GM23338 (cell line): ENCODE data around the gene BOD1L2. TPM values are rescaled to one million over a fixed set of nuclear protein-coding genes. Genes with fewer than 3 reads are reported as not detected.
A peak's percentile ranks its signal among the peaks of the same experiment; 100 is the strongest.

ENCODE experiments used
- ATAC-seq: fragments of 200-7000 bp; cut with Tn5 transposase; 3 replicates; pipeline ENCODE4 v1.9.1; 2020
- DNase-seq: peaks from one replicate; pipeline ENCODE4 v3.0.0-alpha.2; 2015; ENCODE audit warnings: low spot score
- H2AFZ ChIP-seq: fragments of 200-600 bp; sonication (generic); 2 replicates; pipeline ENCODE4 v1.8.0; 2016; ENCODE audit warnings: antibody characterized with exemption, mild to moderate bottlenecking, moderate library complexity
- H3F3A ChIP-seq: fragments of 200-600 bp; sonication (generic); replicated peaks from 2 replicates; pipeline ENCODE4 v1.8.0; 2017; ENCODE audit warnings: antibody characterized with exemption, mixed run types, low read depth
- H3K27ac ChIP-seq: fragments of 200-600 bp; sonication (generic); 2 replicates; pipeline ENCODE4 v1.6.1; 2016; ENCODE audit warnings: low read depth
- H3K27me3 ChIP-seq: fragments of 200-600 bp; sonication (generic); 2 replicates; pipeline ENCODE4 v1.8.0; 2016; ENCODE audit warnings: mild to moderate bottlenecking, mixed run types, moderate library complexity; ENCODE audit not compliant: insufficient read depth
- H3K36me3 ChIP-seq: fragments of 200-600 bp; sonication (generic); 2 replicates; pipeline ENCODE4 v1.8.0; 2016; ENCODE audit warnings: mild to moderate bottlenecking; ENCODE audit not compliant: insufficient read depth
- H3K4me1 ChIP-seq: fragments of 200-600 bp; sonication (generic); 2 replicates; pipeline ENCODE4 v1.8.0; 2016; ENCODE audit warnings: mild to moderate bottlenecking, moderate library complexity; ENCODE audit not compliant: insufficient read depth
- H3K4me2 ChIP-seq: fragments of 200-600 bp; sonication (generic); 2 replicates; pipeline ENCODE4 v1.7.1; 2017; ENCODE audit warnings: mixed run types
- H3K4me3 ChIP-seq: fragments of 200-600 bp; sonication (generic); 2 replicates; pipeline ENCODE4 v1.6.1; 2016; ENCODE audit warnings: mixed run types
- H3K79me2 ChIP-seq: fragments of 200-600 bp; sonication (generic); replicated peaks from 2 replicates; pipeline ENCODE4 v1.8.0; 2017; ENCODE audit warnings: mild to moderate bottlenecking; ENCODE audit not compliant: insufficient read depth
- H3K9me2 ChIP-seq: fragments of 200-600 bp; sonication (generic); 2 replicates; pipeline ENCODE4 v1.8.0; 2017; ENCODE audit not compliant: insufficient read depth
- H4K20me1 ChIP-seq: fragments of 200-600 bp; sonication (generic); replicated peaks from 2 replicates; pipeline ENCODE4 v1.8.0; 2017; ENCODE audit warnings: mild to moderate bottlenecking; ENCODE audit not compliant: insufficient read depth
- H3K27ac Mint-ChIP-seq: 2 replicates; pipeline ENCODE4 v1.8.0; 2020; ENCODE audit warnings: inconsistent platforms, mild to moderate bottlenecking, moderate library complexity, mixed read lengths
- H3K27me3 Mint-ChIP-seq: 3 replicates; pipeline ENCODE4 v1.8.0; 2022; ENCODE audit warnings: low read depth, mild to moderate bottlenecking, moderate library complexity, mixed read lengths, inconsistent platforms; ENCODE audit not compliant: insufficient read depth, poor library complexity
- H3K36me3 Mint-ChIP-seq: 3 replicates; pipeline ENCODE4 v1.8.0; 2021; ENCODE audit warnings: low read depth, mild to moderate bottlenecking, inconsistent platforms, moderate library complexity, mixed read lengths
- H3K4me1 Mint-ChIP-seq: 3 replicates; pipeline ENCODE4 v1.8.0; 2020; ENCODE audit warnings: mild to moderate bottlenecking, inconsistent platforms, mixed read lengths
- H3K4me3 Mint-ChIP-seq: 3 replicates; pipeline ENCODE4 v1.8.0; 2021; ENCODE audit warnings: moderate library complexity, mild to moderate bottlenecking, inconsistent platforms, mixed read lengths
- H3K9me3 Mint-ChIP-seq: 3 replicates; pipeline ENCODE4 v1.8.0; 2020; ENCODE audit warnings: moderate library complexity, mild to moderate bottlenecking, inconsistent platforms, mixed read lengths
- POLR2AphosphoS5 ChIP-seq: IDR thresholded peaks from 2 replicates; pipeline ENCODE4 v1.6.1; 2016; ENCODE audit warnings: antibody characterized with exemption, low read depth
- ZNF114 ChIP-seq: fragments of 250-450 bp; sonication (Bioruptor Pico); IDR thresholded peaks from 2 replicates; pipeline ENCODE4 v1.5.0; 2020; ENCODE audit warnings: mild to moderate bottlenecking, moderate library complexity
- ZNF331 ChIP-seq: fragments of 250-450 bp; sonication (Bioruptor Pico); IDR thresholded peaks from 2 replicates; pipeline ENCODE4 v1.5.0; 2020; ENCODE audit warnings: low read depth, mild to moderate bottlenecking, moderate library complexity
- ZNF462 ChIP-seq: fragments of 250-450 bp; sonication (Bioruptor Pico); IDR thresholded peaks from 2 replicates; pipeline ENCODE4 v1.5.0; 2020; ENCODE audit warnings: mild to moderate bottlenecking, moderate library complexity
- polyA plus RNA-seq: library from polyadenylated mRNA; unstranded; fragments of >200 nt; fragmentation: Nextera tagmentation; extraction: Ambion mirVana; gene quantifications from 2 replicates; pipeline ENCODE4 v1.2.1, GENCODE V29; 2016
- total RNA-seq: library from RNA; depleted of rRNA; stranded (reverse); fragments of >200 nt; shearing (Covaris generic); gene quantifications from 2 replicates; pipeline ENCODE4 v1.2.3, GENCODE V29; 2014

The BOD1L2 gene
- total and polyA plus RNA-seq, 2 experiments from 2014 or later = 0.11 TPM; not detected in 1

- Mint-ChIP-seq H3K36me3 (no peaks in the 10 kb centered on the region), H3K27me3 (peaks cover 2% of the 10 kb centered on the region), H3K9me3 (peaks cover 2% of the 10 kb centered on the region; the same call in 2 of the 3 replicates), H3K4me3 (no peak overlapping the region), H3K4me1 (peaks cover 2% of the 10 kb centered on the region; the same call in 1 of the 3 replicates), H3K27ac (no peak overlapping the region)
- Histone ChIP-seq H3K27me3 (no peaks in the 10 kb centered on the region), H2AFZ (peak overlapping the region; percentile 28; the same call in 1 of the 2 replicates), H4K20me1 (no peaks in the 10 kb centered on the region), H3K9me2 (peaks cover 15% of the 10 kb centered on the region), H3K27ac (no peak overlapping the region), H3K4me1 (no peaks in the 10 kb centered on the region), H3K79me2 (no peaks in the 10 kb centered on the region), H3K4me2 (no peak overlapping the region), H3K4me3 (no peak overlapping the region), H3K36me3 (no peaks in the 10 kb centered on the region), H3F3A (no peaks in the 10 kb centered on the region)
- TF ChIP-seq ZNF462 (CRISPR knock-in tag) (no peak), ZNF331 (CRISPR knock-in tag) (no peak)
- ATAC-seq (no peak), DNase-seq (no peak)
Observed at GRCh38 chr18:57137847-57138246, 9.0 kb upstream of the BOD1L2 start.

- H3K27me3 Mint-ChIP-seq = peaks cover 2% of the 10 kb centered on the region
- no peak for ATAC-seq
- H2AFZ ChIP-seq = peak overlapping the region; percentile 43
- H3K27ac ChIP-seq = no peak overlapping the region
- H3K4me1 ChIP-seq = no peaks in the 10 kb centered on the region
- no peaks in the 10 kb centered on the region for H4K20me1 ChIP-seq
- no peak overlapping the region for H3K27ac Mint-ChIP-seq
- no peaks in the 10 kb centered on the region for H3F3A ChIP-seq
- peaks cover 18% of the 10 kb centered on the region for H3K9me2 ChIP-seq
- H3K4me3 Mint-ChIP-seq = no peak overlapping the region
- no peak overlapping the region for H3K4me2 ChIP-seq
- H3K4me3 ChIP-seq = no peak overlapping the region
- H3K36me3 ChIP-seq = no peaks in the 10 kb centered on the region
- H3K79me2 ChIP-seq = no peaks in the 10 kb centered on the region
- no peaks in the 10 kb centered on the region for H3K36me3 Mint-ChIP-seq
- H3K27me3 ChIP-seq = no peaks in the 10 kb centered on the region
- no peak for DNase-seq
- H3K4me1 Mint-ChIP-seq = no peaks in the 10 kb centered on the region
- peaks cover 2% of the 10 kb centered on the region; the same call in 2 of the 3 replicates for H3K9me3 Mint-ChIP-seq
- TF ChIP-seq POLR2AphosphoS5 (no peak), ZNF462 (CRISPR knock-in tag) (no peak), ZNF114 (CRISPR knock-in tag) (no peak)
Observed at GRCh38 chr18:57141208-57142129, 5.4 kb upstream of the BOD1L2 start.
